GM21825 (cell line): ENCODE measurements around the gene CAP2.
"Not testable (repeated sequence)": the region's sequence is repeated elsewhere in the genome, so short reads cannot be mapped to it uniquely, and the experiment has no call there.

Experiments used
- ATAC-seq: cut with Tn5 transposase; IDR thresholded peaks from one replicate; pipeline ENCODE4 v1.9.1; 2021; ENCODE audit warnings: mild to moderate bottlenecking, moderate library complexity; ENCODE audit not compliant: unreplicated experiment

The CAP2 gene

DNA sequence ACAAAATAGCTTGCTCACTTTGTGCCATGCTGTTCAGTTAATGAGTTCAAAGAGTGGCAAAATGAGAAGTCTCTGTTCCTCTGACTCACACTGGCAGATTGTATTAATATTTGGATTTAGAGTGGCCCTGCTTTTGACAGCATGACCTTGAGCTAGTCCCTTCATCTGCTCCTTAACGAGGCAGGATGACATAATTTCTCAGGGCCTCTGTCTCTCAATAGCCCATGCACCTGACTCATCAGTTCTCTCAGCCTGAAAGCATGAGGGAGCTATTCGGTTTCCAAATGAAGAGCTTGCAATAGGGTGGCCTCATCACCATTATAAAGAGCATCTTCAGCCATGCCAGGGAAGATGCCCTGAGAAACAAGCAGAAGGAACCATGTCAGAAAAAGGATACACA is 38.2 kb downstream of the CAP2 start:
- ATAC-seq = no peak

DNA sequence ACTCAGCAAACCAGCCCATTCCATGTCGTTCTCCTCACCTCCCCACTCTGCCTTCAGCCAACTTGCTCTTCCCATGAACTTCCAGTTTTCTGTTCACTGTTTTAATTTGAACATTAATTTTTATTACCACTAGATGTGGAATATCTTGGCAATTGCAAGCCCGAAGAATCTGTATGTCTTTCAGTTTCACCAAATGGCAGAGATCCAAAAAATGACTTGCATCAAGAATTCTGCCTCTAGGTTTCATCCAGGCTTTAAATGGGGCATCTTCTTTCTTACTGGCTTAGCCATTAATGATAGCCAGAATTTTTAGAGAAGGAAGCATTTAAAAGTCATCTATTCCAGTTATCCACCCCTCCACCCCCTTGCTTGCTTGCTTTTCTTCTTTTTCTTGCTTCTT is 39.0 kb downstream of the CAP2 start:
- no peak for ATAC-seq

DNA sequence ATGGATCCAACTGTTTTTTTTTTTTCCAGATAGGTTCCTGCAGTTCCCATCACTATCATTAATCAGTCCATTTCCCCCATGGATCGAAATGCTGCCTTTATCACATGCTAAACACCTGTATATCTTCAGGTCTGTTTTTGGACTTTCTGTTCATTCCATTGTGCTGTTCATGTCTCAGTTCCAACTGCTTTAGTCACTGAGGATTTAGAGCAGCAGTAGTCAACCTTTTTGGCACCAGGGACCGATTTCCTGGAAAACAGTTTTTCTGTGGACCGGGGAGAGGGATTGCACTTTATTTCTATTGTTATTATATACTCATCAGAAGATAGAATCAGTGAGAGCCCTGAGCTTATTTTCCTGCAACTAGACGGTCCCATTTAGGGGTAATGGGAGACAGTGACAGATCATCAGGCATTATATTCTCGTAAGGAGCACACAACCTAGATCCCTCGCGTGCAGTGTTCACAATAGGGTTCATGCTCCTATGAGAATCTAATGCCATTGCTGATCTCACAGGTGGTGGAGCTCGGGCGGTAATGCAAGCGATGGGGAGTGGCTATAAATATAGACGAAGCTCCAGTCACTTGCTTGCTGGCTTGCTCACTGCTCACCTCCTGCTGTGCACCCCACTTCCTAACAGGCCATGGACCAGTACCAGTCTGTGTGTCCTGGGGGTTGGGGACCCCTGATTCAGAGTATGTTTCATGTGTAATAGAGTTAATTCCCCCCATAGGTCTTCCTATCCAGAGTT is 46.0 kb downstream of the CAP2 start:
- ATAC-seq = no peak

DNA sequence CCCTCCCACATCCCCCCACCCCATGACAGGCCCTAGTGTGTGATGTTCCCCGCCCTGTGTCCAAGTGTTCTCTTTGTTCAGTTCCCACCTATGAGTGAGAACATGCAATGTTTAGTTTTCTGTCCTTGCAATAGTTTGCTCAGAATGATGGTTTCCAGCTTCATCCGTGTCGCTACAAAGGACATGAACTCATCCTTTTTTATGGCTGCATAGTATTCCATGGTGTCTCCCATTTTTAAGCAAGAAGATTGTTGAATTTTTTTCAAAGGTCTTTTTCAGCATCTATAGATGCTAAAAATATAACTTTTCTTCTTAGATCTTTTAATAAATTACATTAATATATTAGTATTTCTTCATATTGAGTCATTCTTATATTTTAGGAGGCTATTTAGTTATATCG is 47.4 kb downstream of the CAP2 start:
- not testable (repeated sequence) for ATAC-seq

DNA sequence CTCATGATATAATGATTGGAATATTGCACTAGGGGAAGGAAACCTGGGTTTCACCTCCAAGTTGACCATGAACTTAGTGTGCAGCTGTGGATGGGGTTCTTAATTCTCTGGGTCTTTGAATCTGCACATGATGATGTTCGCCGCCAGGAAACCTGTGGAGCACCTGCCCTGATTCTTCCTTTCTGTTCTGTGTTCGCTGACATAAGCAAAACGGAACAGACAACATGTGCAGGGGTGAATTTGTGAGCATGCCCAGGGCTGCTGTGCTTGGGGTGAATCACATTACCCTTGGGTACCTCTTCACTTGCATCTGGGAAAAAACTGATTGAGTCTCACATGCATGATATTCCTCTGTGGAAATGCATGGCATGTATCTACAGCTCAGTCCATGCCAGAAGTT is 48.8 kb downstream of the CAP2 start:
- no peak for ATAC-seq

DNA sequence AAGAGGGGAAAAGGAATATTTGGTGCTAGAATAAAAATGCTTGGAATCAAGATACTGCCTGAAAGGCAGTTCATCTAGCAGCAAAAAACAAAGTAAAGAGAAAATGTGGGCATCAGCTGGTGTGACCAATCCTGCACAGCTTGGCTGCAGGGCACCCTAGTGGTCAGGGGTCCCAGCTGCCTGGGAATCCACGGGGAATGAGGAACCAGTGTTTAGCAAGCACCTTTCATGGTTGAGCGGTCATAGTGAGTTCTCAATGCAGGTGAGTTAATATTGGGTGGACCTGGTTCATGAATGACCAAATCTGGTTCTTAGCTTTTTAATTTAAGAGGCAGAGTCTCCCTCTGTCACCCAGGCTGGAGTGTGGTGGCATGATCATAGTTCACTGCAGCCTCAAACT is 53.3 kb downstream of the CAP2 start:
- no peak for ATAC-seq

DNA sequence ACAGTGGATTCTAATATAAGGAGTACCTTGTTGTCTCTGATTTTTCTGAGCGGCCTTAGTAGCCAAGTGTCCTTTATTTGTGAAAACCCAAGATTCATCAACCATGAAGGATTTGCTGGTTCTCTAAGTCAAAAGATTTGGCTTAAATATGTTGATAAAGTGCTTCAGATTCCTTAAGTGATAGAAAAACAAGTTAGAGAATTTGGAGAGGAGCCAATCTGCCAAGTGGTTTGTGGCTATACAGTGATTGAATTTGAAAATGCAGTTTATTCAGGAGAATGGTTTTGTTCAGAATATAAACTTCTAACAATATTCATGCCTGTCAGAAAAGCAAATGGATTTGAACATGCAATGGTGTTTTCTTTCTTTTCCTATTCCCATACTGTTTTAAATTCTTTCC is 54.8 kb downstream of the CAP2 start:
- no peak for ATAC-seq

DNA sequence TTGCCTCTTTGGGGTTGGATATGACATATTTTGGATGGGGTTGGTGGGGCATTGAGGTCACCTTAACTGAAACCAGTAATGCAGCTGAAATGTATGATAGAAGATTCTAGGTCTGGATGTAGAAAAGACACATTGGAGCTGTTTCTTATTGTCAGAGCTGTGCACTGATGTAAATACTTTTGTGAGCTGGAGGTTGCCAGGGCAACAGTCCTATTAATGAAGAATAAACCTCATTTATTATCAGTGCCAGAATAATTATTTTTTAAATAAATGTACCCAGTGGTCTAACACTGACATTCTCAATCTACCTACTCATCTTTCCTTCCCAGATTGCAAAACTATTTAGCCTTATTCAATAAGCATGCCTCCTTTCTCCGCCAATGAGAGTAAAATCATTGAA is 57.0 kb downstream of the CAP2 start:
- ATAC-seq = no peak

DNA sequence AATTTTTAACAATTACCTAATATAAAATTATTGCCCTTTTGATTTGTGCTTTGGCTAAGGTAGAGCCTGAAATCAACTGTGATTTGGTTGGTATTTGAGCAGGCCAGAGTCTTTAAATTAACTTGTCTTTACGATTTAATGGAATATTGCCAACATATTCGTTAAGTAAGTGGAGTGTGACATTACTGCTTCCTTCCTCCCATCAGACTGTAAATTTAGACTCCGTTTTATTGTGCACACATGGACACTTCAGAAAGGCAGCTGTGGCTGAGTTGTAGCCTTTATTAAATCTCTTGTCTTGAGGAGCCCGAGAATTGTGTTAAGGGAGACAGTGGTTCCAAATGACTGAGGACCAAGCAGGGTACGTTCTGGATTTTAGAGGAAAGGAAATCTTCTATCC is 57.4 kb downstream of the CAP2 start:
- ATAC-seq = no peak

DNA sequence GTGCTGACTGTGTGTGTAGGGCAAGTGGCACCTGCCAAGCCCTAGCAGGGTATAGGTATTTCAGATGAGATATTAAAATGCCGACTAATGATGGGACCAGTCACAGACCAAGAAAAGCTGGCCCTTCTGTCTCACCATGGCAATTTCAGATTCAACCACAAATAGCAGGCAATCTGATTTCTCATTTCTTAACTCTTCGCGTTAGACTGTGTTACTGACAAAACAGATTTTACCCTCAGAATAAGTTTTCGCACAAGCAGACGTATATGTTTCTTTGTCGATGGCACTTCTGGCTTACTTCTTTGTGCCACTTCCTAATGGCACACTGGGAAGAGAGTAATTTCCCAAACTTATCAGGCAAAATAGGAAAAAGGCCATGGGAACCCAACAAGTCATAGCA is 58.7 kb downstream of the CAP2 start:
- no peak for ATAC-seq

DNA sequence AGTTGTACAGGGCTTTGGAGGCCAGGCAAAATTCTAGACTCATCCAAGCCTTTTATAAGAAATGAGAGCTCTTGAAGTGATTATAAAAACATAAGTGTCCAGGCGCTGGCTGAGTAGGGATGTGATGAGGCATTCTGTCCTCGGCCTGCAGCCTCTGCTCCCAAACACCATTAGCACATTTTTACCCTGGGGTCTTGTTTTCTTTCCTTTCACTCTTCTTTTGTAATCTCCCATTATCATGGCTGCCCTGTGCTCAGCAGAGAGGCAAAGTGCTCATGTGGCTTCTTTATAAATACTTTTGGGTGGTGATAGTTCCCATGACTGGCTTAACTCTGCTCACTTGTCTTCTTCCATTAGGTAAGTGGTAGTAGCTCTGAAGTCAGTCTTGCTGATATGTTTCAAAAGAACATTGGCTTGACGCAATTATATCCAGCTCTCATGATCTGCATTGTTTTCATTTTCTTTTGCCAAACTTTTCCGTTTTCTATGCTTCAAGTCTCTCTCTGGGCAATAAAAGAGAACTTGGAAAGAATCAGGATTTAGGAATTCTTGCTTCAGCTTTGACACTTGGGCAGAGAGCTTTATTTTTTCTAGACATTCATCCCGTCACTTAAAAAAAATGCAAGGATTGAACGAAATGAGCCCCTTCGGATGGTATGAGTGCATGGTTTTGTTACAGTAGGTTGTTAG is 61.1 kb downstream of the CAP2 start:
- ATAC-seq = no peak

DNA sequence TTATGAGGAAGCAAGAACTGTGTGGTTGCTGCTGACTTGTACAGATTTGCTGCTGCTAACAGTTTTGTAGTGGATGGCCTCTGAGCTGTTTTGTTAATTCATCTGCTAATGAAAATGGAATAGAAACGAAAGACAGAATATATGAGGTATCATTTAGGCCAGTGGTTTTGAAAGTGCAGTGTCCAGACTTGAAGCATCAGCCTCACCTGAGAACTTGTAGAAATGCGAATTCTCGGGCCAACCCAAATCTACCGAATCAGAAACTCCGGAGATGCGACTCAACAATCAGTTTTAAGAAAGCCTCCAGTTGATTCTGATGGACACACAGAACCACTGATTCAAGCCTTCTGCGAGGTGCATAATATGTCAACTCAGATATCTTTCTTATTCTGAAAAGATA is 62.5 kb downstream of the CAP2 start:
- ATAC-seq = no peak

DNA sequence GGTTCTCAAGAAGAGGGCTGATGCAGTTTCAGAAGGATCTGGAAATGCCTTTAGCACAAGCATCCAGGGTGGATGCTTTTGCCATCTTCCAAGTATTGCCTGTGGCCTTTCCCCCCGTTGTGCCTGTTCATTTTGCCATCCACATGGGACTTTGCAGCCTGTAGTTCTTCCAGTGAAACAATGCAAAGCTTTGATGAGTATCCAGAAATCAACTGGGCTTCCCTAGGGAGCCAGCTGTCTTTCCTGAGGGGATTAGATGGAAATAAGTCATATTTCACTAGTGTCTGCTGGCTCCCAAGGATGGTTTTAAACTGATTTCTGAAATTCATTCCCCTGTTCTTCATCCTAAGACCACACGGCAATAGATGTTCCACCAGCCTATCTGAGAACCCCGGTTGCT is 63.3 kb downstream of the CAP2 start:
- no peak for ATAC-seq

DNA sequence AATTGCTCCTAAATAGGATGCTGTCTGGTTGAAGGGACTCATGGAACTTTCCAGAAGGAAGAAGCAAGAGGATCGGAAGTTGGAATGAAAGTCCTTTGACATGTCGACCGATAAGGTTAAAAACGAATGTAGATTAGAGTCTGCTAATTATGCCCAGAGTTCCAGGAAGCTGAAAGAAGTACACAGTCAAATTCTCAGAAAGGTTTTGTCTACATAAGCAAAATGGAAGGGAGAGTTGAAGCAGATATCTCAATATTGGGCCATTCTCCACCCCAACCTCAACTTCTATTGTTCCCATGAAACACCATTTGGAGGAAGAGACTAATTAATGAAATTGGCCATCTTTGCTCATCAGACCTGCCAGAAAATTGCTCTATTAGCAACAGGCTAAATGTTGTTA is 64.0 kb downstream of the CAP2 start:
- no peak for ATAC-seq

DNA sequence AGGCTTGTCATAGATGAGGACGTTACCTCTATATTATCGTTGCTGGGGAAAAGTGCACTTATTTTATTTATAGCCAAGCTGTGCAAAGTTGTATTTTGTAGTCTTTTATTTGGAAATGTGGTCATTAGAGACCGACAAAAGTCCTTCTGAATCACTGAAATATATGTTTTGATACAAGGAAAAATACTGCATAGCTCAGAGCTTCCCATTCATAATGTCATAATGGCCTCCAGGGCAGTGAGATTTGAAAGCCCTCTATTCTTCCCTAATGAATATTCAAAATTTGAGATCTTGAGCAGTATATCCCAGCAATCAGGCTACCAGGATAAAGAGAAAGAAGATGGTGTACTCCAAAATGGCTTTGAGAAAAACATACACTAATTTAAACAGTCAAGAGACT is 64.6 kb downstream of the CAP2 start:
- no peak for ATAC-seq

DNA sequence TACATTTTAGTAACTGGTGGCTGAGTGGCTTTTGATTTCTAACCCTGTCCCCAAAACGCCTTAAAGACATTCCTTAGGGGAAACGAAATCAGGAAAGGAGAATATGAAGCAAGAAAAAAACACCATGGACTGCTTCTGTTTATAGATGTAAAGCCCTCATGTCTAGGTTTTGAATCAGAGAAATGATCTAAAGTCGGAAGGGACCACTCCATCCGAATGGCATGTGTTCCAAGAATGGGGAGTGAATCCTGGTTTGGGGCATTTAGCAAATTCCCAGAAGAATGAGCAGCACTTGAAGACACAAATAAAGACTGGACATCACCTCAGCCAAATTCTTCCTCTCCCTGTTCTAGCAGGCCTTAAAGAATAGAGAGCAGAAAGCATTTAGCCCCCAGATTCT is 65.6 kb downstream of the CAP2 start:
- no peak for ATAC-seq

DNA sequence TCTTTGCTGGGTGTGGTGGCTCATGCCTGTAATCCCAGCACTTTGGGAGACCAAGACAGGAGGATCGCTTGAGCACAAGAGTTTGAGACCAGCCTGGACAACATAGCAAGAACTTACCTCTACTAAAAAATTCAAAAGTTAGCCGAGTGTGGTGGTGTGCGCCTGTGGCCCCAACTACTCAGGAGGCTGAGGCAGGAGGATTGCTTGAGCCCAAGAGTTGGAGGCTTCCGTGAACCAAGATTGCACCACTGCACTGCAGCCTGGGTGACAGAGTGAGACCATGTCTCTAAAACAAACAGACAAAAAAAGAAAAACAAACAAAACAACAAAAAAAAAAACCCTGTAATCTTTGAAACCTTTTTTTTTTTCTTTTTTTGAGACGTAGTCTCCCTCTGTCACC is 67.5 kb downstream of the CAP2 start:
- ATAC-seq = no peak

DNA sequence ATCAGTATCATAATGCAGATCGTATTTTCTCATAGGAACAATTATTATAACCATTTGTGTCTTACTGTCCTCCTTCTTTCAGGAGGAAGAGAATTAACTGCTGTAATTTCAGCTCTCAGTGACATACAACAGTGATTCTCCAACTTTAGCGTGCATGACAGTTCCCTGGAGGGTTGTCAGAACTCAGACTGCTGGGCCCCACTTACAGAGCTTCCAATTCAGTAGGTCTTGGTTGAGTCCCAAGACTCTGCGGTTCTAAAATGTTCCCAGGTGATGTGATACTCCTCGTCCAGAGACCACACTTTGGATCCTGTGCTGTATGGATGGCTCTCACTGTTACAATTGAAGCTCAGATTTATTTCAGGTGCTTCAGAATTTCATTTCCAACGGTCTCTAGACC is 72.8 kb downstream of the CAP2 start:
- ATAC-seq = no peak

DNA sequence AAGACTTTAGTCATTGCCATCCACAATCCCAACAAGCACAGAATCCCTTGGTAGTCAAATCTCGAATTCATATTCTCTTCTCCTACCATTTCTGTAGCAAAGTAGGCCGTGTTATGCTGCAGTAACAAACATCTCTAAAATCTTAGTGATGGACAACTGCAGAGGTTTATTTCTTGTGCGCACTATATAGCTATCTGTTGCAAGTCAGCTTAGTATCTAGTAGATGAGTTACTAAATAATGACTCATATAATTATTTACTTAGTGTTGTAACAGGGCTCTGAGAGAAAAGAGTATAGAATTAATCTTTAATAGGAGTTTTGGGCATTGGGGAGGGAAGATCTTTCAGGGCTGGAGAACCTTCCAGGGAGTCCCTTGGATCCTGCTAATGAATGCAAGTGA is 73.3 kb downstream of the CAP2 start:
- ATAC-seq = no peak

DNA sequence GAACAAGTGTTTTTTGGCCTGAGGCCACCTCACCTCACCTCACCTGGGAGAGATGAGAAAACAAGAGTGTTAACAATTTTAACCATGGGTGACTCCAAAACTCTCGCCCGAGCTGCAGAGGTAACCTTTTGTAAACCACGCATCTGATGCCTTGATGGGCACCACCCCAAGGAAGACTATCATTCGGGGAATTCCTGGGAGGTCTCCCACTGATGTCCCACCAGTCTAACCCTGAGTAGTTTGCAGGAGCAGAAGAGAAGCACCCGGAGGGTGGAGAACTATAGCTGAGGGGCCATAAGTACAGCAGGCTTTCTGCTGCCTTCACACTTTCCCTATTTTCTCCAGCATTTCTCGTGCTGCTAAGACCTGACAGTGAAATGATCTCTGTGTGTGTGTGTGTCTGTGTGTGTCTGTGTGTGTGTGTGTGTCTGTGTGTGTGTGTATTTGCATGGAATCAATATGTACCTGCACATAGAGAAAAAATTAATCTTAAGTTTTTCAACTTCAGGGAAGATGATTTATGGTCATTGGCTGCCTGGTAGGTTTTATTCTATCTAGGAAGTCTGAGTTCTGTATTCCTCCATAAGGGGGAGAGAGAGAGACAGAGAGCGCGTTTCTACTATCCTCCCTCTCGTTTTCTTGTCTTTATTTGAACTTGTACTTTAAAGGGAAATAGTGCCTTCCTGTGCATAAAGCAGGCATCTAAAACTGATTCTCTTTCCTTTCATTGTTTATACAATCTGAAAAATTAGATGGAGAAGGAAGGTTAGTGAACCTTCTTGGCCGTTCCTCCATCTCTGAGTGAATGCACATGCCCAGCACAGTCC is 75.8 kb downstream of the CAP2 start:
- ATAC-seq = no peak

DNA sequence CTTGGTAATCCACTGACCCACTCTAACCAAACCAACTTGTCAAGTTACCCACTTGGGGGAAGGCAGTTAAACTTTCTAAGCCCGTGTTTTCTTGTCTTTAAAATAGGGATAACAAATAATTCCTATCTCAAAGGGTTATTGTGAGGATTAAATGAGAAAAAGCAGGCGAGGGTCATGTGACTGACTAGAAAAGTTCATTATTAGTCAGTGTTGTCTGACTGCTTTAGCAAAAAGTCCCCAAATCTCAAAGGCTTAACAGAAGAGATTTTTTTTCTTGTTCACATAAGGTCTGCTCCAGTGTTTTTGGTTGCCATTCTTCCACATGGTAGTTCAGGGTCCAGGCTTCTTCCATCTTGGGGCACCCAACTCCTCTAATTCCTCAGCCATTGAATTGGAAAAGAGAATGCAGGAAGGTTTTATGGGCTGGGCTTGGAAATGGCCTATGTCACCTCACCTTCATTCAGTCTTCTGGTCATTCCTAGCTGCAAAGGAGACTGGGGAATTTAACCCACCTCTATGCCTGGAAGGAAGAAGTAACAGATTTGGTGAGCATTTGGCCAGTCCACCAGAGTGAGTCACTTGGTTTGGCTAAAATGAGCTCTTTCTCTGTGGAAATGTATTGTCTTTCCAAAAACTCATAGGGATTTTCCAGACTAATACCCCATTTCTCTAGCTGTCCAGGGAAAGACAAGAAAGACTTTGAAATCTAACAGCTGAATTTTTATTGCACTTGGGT is 77.0 kb downstream of the CAP2 start:
- ATAC-seq = no peak
